Activated T-cell treated with anti-CD3 and anti-CD28 coated beads for 1 hour (primary cell): ENCODE data around the gene DCUN1D5.

Experiments used
- DNase-seq: peaks from one replicate; pipeline ENCODE4 v3.0.0-alpha.2; 2020; ENCODE audit warnings: low read depth

The DCUN1D5 gene

GRCh38 chr11:103091801-103092524 is at the start of gene DCUN1D5:
TSS of gene DCUN1D5 (minus strand) at chr11:103092160. CDS start at chr11:103091872, 288 bp downstream.
- DNase-seq: peak; percentile 92

GRCh38 chr11:103125462-103125861 is 33.5 kb upstream of the DCUN1D5 start:
- DNase-seq: no peak

GRCh38 chr11:103114836-103115235 is 22.9 kb upstream of the DCUN1D5 start:
- DNase-seq: no peak

GRCh38 chr11:103112364-103112763 is 20.4 kb upstream of the DCUN1D5 start:
- no peak for DNase-seq

GRCh38 chr11:103111400-103111799 is 19.4 kb upstream of the DCUN1D5 start:
- DNase-seq: no peak

GRCh38 chr11:103110391-103110790 is 18.4 kb upstream of the DCUN1D5 start:
- DNase-seq: no peak

- no peak for DNase-seq
Observed at GRCh38 chr11:103109818-103110388, 17.9 kb upstream of the DCUN1D5 start.

GRCh38 chr11:103108933-103109817 is 17.2 kb upstream of the DCUN1D5 start, which contains the start of gene DYNC2H1:
TSS of gene DYNC2H1 (plus strand) at chr11:103109426. CDS start at chr11:103109575, 149 bp downstream.
- DNase-seq: peak; percentile 80

GRCh38 chr11:103097279-103097678 is 5.3 kb upstream of the DCUN1D5 start:
- DNase-seq: no peak

- peak; percentile 10 for DNase-seq
Observed at GRCh38 chr11:103091064-103091800, 728 bp downstream of the DCUN1D5 start.

- no peak for DNase-seq
Observed at GRCh38 chr11:103086461-103086860, 5.5 kb downstream of the DCUN1D5 start.

- no peak for DNase-seq
Observed at GRCh38 chr11:103085758-103086365, 6.1 kb downstream of the DCUN1D5 start.

GRCh38 chr11:103079833-103080232 is 12.1 kb downstream of the DCUN1D5 start:
- no peak for DNase-seq

- DNase-seq: no peak
Observed at GRCh38 chr11:103078710-103079109, 13.2 kb downstream of the DCUN1D5 start.

GRCh38 chr11:103077554-103077953 is 14.4 kb downstream of the DCUN1D5 start:
- no peak for DNase-seq

- DNase-seq: no peak
Observed at GRCh38 chr11:103076361-103076760, 15.6 kb downstream of the DCUN1D5 start.

- no peak for DNase-seq
Observed at GRCh38 chr11:103071008-103071407, 21.0 kb downstream of the DCUN1D5 start.

- no peak for DNase-seq
Observed at GRCh38 chr11:103070142-103070541, 21.8 kb downstream of the DCUN1D5 start.

- no peak for DNase-seq
Observed at GRCh38 chr11:103069367-103069766, 22.6 kb downstream of the DCUN1D5 start.

- no peak for DNase-seq
Observed at GRCh38 chr11:103067118-103067517, 24.8 kb downstream of the DCUN1D5 start.

- DNase-seq: no peak
Observed at GRCh38 chr11:103061656-103062055, 30.3 kb downstream of the DCUN1D5 start.
